H1 (cell line): ENCODE measurements around the gene TMEM151A. TPM values are rescaled to one million over a fixed set of nuclear protein-coding genes. Genes with fewer than 3 reads are reported as not detected.

Experiments used
- CTCF ChIA-PET: fragments of 300-600 bp; sonication (Branson Sonifier 250); formaldehyde crosslinking; loops from one replicate; lab custom pipeline; 2021; ENCODE audit not compliant: partially characterized antibody; lab: Charles Lee
- POLR2A ChIA-PET: fragments of 300-600 bp; sonication (Branson Sonifier 250); formaldehyde crosslinking; loops from one replicate; lab custom pipeline; 2021; ENCODE audit warnings: inconsistent platforms; ENCODE audit not compliant: partially characterized antibody; lab: Charles Lee
- DNase-seq, 2 experiments: peaks; one replicate each; pipeline versions ENCODE4 v3.0.0 to v3.0.0-alpha.2; 2010 to 2022; ENCODE audit warnings: low spot score in 2 of 2, low read depth in 1 of 2, mixed read lengths in 1 of 2
- FAIRE-seq: peaks from 2 replicates; lab custom pipeline; 2011; peaks lifted over from hg19 to GRCh38; lab: Jason Lieb, UNC
- H2AFZ ChIP-seq: 2 replicates; pipeline ENCODE4 v1.8.1; 2012; ENCODE audit warnings: low read length, inconsistent platforms
- H2AK5ac ChIP-seq: 2 replicates; pipeline ENCODE4 v1.6.1; 2013; ENCODE audit warnings: low read depth, low read length
- H2BK120ac ChIP-seq: replicated peaks from 2 replicates; pipeline ENCODE3; 2013; ENCODE audit warnings: low read depth, low read length, inconsistent platforms
- H2BK12ac ChIP-seq: 2 replicates; pipeline ENCODE4 v1.6.1; 2013; ENCODE audit warnings: low read depth, low read length
- H2BK15ac ChIP-seq: 2 replicates; pipeline ENCODE4 v1.6.1; 2013; ENCODE audit warnings: low read length
- H2BK20ac ChIP-seq: 2 replicates; pipeline ENCODE4 v1.6.1; 2013; ENCODE audit warnings: low read length
- H2BK5ac ChIP-seq: 2 replicates; pipeline ENCODE4 v1.6.1; 2013; ENCODE audit warnings: low read depth, low read length
- H3K14ac ChIP-seq: 2 replicates; pipeline ENCODE4 v1.6.1; 2013; ENCODE audit warnings: inconsistent platforms; ENCODE audit not compliant: insufficient read length
- H3K18ac ChIP-seq: 2 replicates; pipeline ENCODE4 v1.6.1; 2013; ENCODE audit warnings: low read length; ENCODE audit errors: extremely low read depth
- H3K23ac ChIP-seq: 2 replicates; pipeline ENCODE4 v1.6.1; 2013; ENCODE audit warnings: inconsistent platforms; ENCODE audit not compliant: insufficient read length
- H3K23me2 ChIP-seq: 2 replicates; pipeline ENCODE4 v1.6.1; 2013; ENCODE audit warnings: low read depth, low read length
- H3K27ac ChIP-seq: 2 replicates; pipeline ENCODE4 v1.6.1; 2011; ENCODE audit warnings: low read depth, low read length, inconsistent platforms
- H3K27me3 ChIP-seq, 4 experiments: replicated peaks in 1 of 4; 1 replicate in 1 of 4; 2 replicates in 3 of 4; pipeline versions ENCODE4 v1.6.1 to v1.8.1; 2011 to 2013; ENCODE audit warnings: low read length in 3 of 4, mild to moderate bottlenecking in 3 of 4, inconsistent platforms in 2 of 4, mixed read lengths in 2 of 4, moderate library complexity in 1 of 4; ENCODE audit not compliant: control insufficient read depth in 3 of 4, insufficient read depth in 3 of 4; ENCODE audit errors: extremely low read depth in 1 of 4
- H3K36me3 ChIP-seq, 4 experiments: 2 replicates each; pipeline versions ENCODE4 v1.6.1 to v1.8.1; 2011 to 2013; ENCODE audit warnings: mild to moderate bottlenecking in 4 of 4, low read length in 3 of 4, moderate library complexity in 2 of 4, control low read depth in 1 of 4, inconsistent platforms in 1 of 4; ENCODE audit not compliant: insufficient read depth in 4 of 4, control insufficient read depth in 2 of 4
- H3K4ac ChIP-seq: replicated peaks from 2 replicates; pipeline ENCODE3; 2013; ENCODE audit warnings: low read length, low read depth, mixed read lengths, inconsistent platforms; ENCODE audit not compliant: insufficient read length
- H3K4me1 ChIP-seq, 4 experiments: replicated peaks in 1 of 4; 1 replicate in 1 of 4; 2 replicates in 3 of 4; pipeline versions ENCODE4 v1.6.1 to v1.8.1; 2011 to 2013; ENCODE audit warnings: low read length in 3 of 4, inconsistent platforms in 2 of 4, mixed read lengths in 1 of 4; ENCODE audit not compliant: insufficient read depth in 4 of 4, control insufficient read depth in 3 of 4
- H3K4me2 ChIP-seq, 2 experiments: 2 replicates each; pipeline versions ENCODE4 v1.6.1 to v1.8.1; 2011 to 2013; ENCODE audit warnings: low read depth in 2 of 2, low read length in 2 of 2, control low read depth in 1 of 2, inconsistent platforms in 1 of 2, mild to moderate bottlenecking in 1 of 2; ENCODE audit not compliant: insufficient read depth in 1 of 2
- H3K4me3 ChIP-seq, 4 experiments: fragments of 200-600, 300-600 bp in 1 of 4; sonication (generic), shearing (Covaris generic), sonication (Bioruptor Twin) in 1 of 4; 2 replicates each; pipeline versions ENCODE4 v1.5.1 to v1.8.1; 2011 to 2016; ENCODE audit warnings: low read length in 4 of 4, low read depth in 3 of 4, control low read depth in 2 of 4, inconsistent platforms in 2 of 4, mild to moderate bottlenecking in 2 of 4, mixed read lengths in 1 of 4, moderate library complexity in 1 of 4; ENCODE audit not compliant: insufficient read depth in 2 of 4; ENCODE audit errors: extremely low read depth in 1 of 4
- H3K56ac ChIP-seq: replicated peaks from 2 replicates; pipeline ENCODE3; 2013; ENCODE audit warnings: low read depth, mild to moderate bottlenecking, mixed read lengths, low read length, inconsistent platforms; ENCODE audit not compliant: insufficient read length
- H3K79me1 ChIP-seq: 2 replicates; pipeline ENCODE4 v1.6.1; 2013; ENCODE audit warnings: low read depth, low read length, control low read depth
- H3K79me2 ChIP-seq, 2 experiments: 2 replicates each; pipeline versions ENCODE4 v1.6.1 to v1.8.1; 2012 to 2013; ENCODE audit warnings: low read length in 2 of 2, mild to moderate bottlenecking in 2 of 2, inconsistent platforms in 1 of 2; ENCODE audit not compliant: insufficient read depth in 2 of 2, control insufficient read depth in 1 of 2
- H3K9ac ChIP-seq, 4 experiments: replicated peaks in 1 of 4; 1 replicate in 1 of 4; 2 replicates in 3 of 4; pipeline versions ENCODE4 v1.6.1 to v1.8.1; 2011 to 2013; ENCODE audit warnings: low read depth in 3 of 4, low read length in 3 of 4, control low read depth in 2 of 4, mild to moderate bottlenecking in 2 of 4, moderate library complexity in 2 of 4, inconsistent platforms in 1 of 4; ENCODE audit errors: extremely low read depth in 1 of 4
- H3K9me3 ChIP-seq, 2 experiments: 2 replicates each; pipeline versions ENCODE4 v1.6.1 to v1.8.1; 2012 to 2013; ENCODE audit warnings: mild to moderate bottlenecking in 2 of 2, moderate library complexity in 2 of 2, control low read depth in 1 of 2, inconsistent platforms in 1 of 2, low read depth in 1 of 2, low read length in 1 of 2, mixed read lengths in 1 of 2; ENCODE audit not compliant: insufficient read depth in 2 of 2
- H4K20me1 ChIP-seq, 2 experiments: replicated peaks in 1 of 2; 2 replicates each; pipeline versions ENCODE3 to v1.8.1; 2011 to 2013; ENCODE audit warnings: inconsistent platforms in 2 of 2, low read length in 2 of 2, mild to moderate bottlenecking in 1 of 2; ENCODE audit not compliant: insufficient read depth in 2 of 2, control insufficient read depth in 1 of 2
- H4K5ac ChIP-seq: 2 replicates; pipeline ENCODE4 v1.6.1; 2013; ENCODE audit warnings: low read length, low read depth, mixed read lengths, inconsistent platforms; ENCODE audit not compliant: insufficient read length
- H4K8ac ChIP-seq: 2 replicates; pipeline ENCODE4 v1.8.0; 2013; ENCODE audit warnings: mild to moderate bottlenecking, moderate library complexity, low read length, inconsistent platforms; ENCODE audit not compliant: insufficient read depth; ENCODE audit errors: extremely low read depth
- H4K91ac ChIP-seq: replicated peaks from 2 replicates; pipeline ENCODE3; 2013; ENCODE audit warnings: low read length, mixed read lengths, inconsistent platforms; ENCODE audit not compliant: insufficient read length
- CREB1 ChIP-seq: IDR thresholded peaks from 2 replicates; pipeline ENCODE4 v1.6.1; 2012; ENCODE audit warnings: inconsistent platforms
- GABPA ChIP-seq: IDR thresholded peaks from 2 replicates; pipeline ENCODE4 v1.6.1; 2011; ENCODE audit warnings: mild to moderate bottlenecking, low read length, moderate library complexity, borderline replicate concordance; ENCODE audit not compliant: insufficient read depth
- JUND ChIP-seq: IDR thresholded peaks from 2 replicates; pipeline ENCODE4 v1.6.1; 2011; ENCODE audit warnings: mild to moderate bottlenecking, improper control_type of control experiment, low read length
- NRF1 ChIP-seq: IDR thresholded peaks from 2 replicates; pipeline ENCODE4 v1.6.1; 2011; ENCODE audit warnings: mild to moderate bottlenecking, low read depth, low read length, improper control_type of control experiment
- POLR2A ChIP-seq, 2 experiments: IDR thresholded peaks; 1 replicate in 1 of 2; 2 replicates in 1 of 2; pipeline ENCODE4 v1.6.1; 2011; ENCODE audit warnings: low read depth in 2 of 2, low read length in 2 of 2, mild to moderate bottlenecking in 2 of 2; ENCODE audit errors: control extremely low read depth in 1 of 2
- SIRT6 ChIP-seq: IDR thresholded peaks from one replicate; pipeline ENCODE4 v1.7.1; 2012; ENCODE audit warnings: low read length, inconsistent platforms
- SIX5 ChIP-seq: IDR thresholded peaks from 2 replicates; pipeline ENCODE4 v1.6.1; 2011; ENCODE audit warnings: mild to moderate bottlenecking, low read depth, low read length
- SP1 ChIP-seq: IDR thresholded peaks from 2 replicates; pipeline ENCODE4 v1.6.1; 2011; ENCODE audit warnings: low read depth, low read length
- USF2 ChIP-seq: IDR thresholded peaks from 2 replicates; pipeline ENCODE4 v1.6.1; 2011; ENCODE audit warnings: low read length, improper control_type of control experiment
- ZNF274 ChIP-seq: IDR thresholded peaks from 2 replicates; pipeline ENCODE4 v1.7.0; 2012; ENCODE audit warnings: low read length, borderline replicate concordance; ENCODE audit errors: extremely low read depth
- WGBS, 2 experiments: shearing (Covaris generic) in 1 of 2; methylation state at CpG; one replicate each; pipeline versions ENCODE4 v1.1.6 to v1.1.7; 2013 to 2015; ENCODE audit warnings: low lambda C conversion rate in 2 of 2, mixed read lengths in 2 of 2, inconsistent platforms in 1 of 2, low coverage in 1 of 2, missing lambda C conversion rate in 1 of 2; ENCODE audit not compliant: insufficient replicate concordance in 2 of 2, insufficient coverage in 1 of 2, insufficient read length in 1 of 2; ENCODE audit errors: extremely low coverage in 1 of 2, missing lambda C conversion rate in 1 of 2; 5-methylcytosine and 5-hydroxymethylcytosine counted together
- polyA plus RNA-seq, 7 experiments: library from polyadenylated mRNA; depleted of rRNA in 3 of 7; stranded (reverse) in 5 of 7; unstranded in 2 of 7; fragments of >200 nt in 5 of 7; fragments of 200-250 nt in 2 of 7; gene quantifications; 1 replicate in 5 of 7; 2 replicates in 1 of 7; 4 replicates in 1 of 7; pipeline versions ENCODE4 v1.2.1 to v1.2.3, GENCODE V29; 2011 to 2013; ENCODE audit warnings: missing spikeins in 2 of 7, mixed read lengths in 2 of 7
- total RNA-seq: library from RNA; stranded (reverse); fragmentation: NEBNext Ultra II Directional; extraction: Animal tissue kit (Norgen Biotek cat#: 25700); gene quantifications from 2 replicates; pipeline ENCODE4 v1.2.1, GENCODE V29; 2021

Gene TMEM151A
- total and polyA plus RNA-seq, 2 of the 8 experiments (the other 6 are each of a cell fraction or from before 2014, with no cell fraction given) = 3.2 TPM

- peak overlapping the region; percentile 68 to 81; a peak in 2 of 4 replicates for H3K4me2 ChIP-seq
- H3K4me1 ChIP-seq = peaks cover 0 to 20% (median 14%) of the 10 kb centered on the region in 4 experiments; a peak in 6 of 7 replicates
- ChIA-PET POLR2A (interaction anchor here (0.6 to 8.5 kb wide), 13 partner anchors 11 to 533 kb away, joined by 3 to 61 read pairs (median 7); partner anchors contain the start of genes B4GAT1, BRMS1 and CD248), CTCF (interaction anchor here (0.8 to 8.7 kb wide), 18 partner anchors 11 to 144 kb away, joined by 3 to 242 read pairs (median 8); partner anchors contain the start of genes BRMS1, CD248 and YIF1A)
- H2BK20ac ChIP-seq = no peak overlapping the region
- H2BK5ac ChIP-seq = peak overlapping the region; percentile 85; the same call in 1 of the 2 replicates
- TF ChIP-seq USF2 = no peak
- no peak for TF ChIP-seq SIX5
- no peak for TF ChIP-seq SP1
- TF ChIP-seq POLR2A (IDR thresholded peaks at IDR 0.05; ENCODE audit: control extremely low read depth in 1 of 2, low read depth in 2 of 2, low read length in 2 of 2) = no peak
- no peak for TF ChIP-seq JUND
- no peak for TF ChIP-seq NRF1
- TF ChIP-seq CREB1 = no peak
- TF ChIP-seq GABPA = no peak
- TF ChIP-seq SIRT6 = no peak
- TF ChIP-seq ZNF274 = no peak
- H3K79me1 ChIP-seq = no peaks in the 10 kb centered on the region
- peak overlapping the region; percentile 93; the same call in 1 of the 2 replicates for H2AK5ac ChIP-seq
- WGBS, 2 experiments = 85% methylated on average over 41 of the region's 42 CpGs; no CpG with 5 or more reads in 1 of the 2 experiments
- peak overlapping the region; percentile 44 for H3K4ac ChIP-seq
- no peak for FAIRE-seq
- no peak overlapping the region for H3K56ac ChIP-seq
- H4K8ac ChIP-seq = peak overlapping the region; percentile 71
- peak overlapping the region; percentile 20 for H4K91ac ChIP-seq
- H3K23me2 ChIP-seq = no peaks in the 10 kb centered on the region; the same call in 1 of the 2 replicates
- H2BK120ac ChIP-seq = no peak overlapping the region
- no peak overlapping the region for H3K14ac ChIP-seq
- no peak overlapping the region for H3K18ac ChIP-seq
- H3K79me2 ChIP-seq = no peaks in the 10 kb centered on the region
- no peak for DNase-seq
- H4K20me1 ChIP-seq = no peaks in the 10 kb centered on the region
- H3K36me3 ChIP-seq = no peaks in the 10 kb centered on the region; a peak in 1 of 8 replicates
- H3K4me3 ChIP-seq = peak overlapping the region in 2 of 4 experiments; percentile 52 to 62; a peak in 3 of 8 replicates
- H2BK15ac ChIP-seq = peak overlapping the region; percentile 98; the same call in 1 of the 2 replicates
- peak overlapping the region; percentile 75; the same call in 1 of the 2 replicates for H2BK12ac ChIP-seq
- no peaks in the 10 kb centered on the region for H3K9me3 ChIP-seq
- no peak overlapping the region for H3K9ac ChIP-seq
- no peaks in the 10 kb centered on the region; a peak in 2 of 7 replicates for H3K27me3 ChIP-seq
- no peak overlapping the region for H3K27ac ChIP-seq
- no peak overlapping the region for H3K23ac ChIP-seq
- no peak overlapping the region for H4K5ac ChIP-seq
- no peak overlapping the region for H2AFZ ChIP-seq
Measured at GRCh38 chr11:66334605-66335442, 43.1 kb downstream of the TMEM151A start.
